ENCODE data around the gene NFIX. TPM values are rescaled to one million over a fixed set of nuclear protein-coding genes. Genes with fewer than 3 reads are reported as not detected.

The NFIX gene
- total and polyA plus RNA-seq, 9 of the 15 experiments (the other 6 are each of a cell fraction or from before 2014, with no cell fraction given) = 0.28 to 26.8 (median 5.4) TPM

DNA sequence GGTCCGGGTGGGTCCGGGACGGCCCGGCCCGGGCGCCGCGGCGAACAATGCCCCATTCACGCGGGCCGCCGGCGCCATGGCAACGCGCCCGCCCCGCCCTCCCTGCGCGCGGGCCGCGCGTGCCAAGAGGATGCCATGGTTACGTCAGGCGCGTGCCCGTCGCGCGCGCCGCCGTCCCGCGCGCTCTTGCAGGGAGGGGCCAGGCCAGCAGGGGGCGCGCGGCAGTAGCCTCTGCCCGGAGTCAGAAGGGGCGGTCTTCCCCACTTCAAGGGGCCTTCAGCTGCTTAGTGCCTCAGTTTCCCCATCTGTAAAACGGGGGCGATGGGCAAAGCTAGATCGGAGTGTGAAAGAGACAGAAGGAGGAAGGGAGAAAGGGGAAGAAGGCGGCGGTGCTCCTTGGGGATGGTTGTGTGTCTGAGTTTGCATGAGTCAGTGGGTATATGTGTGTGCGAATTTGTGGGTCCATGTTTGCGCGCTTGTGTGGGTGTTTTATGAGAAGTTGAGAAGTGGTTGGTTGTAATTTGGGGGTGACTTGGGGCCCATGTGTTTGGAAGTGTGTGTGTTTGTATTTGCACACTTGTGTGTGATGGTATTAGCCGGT, 11.6 kb upstream of the NFIX start (continued):
- TF ChIP-seq, protein P1, sequence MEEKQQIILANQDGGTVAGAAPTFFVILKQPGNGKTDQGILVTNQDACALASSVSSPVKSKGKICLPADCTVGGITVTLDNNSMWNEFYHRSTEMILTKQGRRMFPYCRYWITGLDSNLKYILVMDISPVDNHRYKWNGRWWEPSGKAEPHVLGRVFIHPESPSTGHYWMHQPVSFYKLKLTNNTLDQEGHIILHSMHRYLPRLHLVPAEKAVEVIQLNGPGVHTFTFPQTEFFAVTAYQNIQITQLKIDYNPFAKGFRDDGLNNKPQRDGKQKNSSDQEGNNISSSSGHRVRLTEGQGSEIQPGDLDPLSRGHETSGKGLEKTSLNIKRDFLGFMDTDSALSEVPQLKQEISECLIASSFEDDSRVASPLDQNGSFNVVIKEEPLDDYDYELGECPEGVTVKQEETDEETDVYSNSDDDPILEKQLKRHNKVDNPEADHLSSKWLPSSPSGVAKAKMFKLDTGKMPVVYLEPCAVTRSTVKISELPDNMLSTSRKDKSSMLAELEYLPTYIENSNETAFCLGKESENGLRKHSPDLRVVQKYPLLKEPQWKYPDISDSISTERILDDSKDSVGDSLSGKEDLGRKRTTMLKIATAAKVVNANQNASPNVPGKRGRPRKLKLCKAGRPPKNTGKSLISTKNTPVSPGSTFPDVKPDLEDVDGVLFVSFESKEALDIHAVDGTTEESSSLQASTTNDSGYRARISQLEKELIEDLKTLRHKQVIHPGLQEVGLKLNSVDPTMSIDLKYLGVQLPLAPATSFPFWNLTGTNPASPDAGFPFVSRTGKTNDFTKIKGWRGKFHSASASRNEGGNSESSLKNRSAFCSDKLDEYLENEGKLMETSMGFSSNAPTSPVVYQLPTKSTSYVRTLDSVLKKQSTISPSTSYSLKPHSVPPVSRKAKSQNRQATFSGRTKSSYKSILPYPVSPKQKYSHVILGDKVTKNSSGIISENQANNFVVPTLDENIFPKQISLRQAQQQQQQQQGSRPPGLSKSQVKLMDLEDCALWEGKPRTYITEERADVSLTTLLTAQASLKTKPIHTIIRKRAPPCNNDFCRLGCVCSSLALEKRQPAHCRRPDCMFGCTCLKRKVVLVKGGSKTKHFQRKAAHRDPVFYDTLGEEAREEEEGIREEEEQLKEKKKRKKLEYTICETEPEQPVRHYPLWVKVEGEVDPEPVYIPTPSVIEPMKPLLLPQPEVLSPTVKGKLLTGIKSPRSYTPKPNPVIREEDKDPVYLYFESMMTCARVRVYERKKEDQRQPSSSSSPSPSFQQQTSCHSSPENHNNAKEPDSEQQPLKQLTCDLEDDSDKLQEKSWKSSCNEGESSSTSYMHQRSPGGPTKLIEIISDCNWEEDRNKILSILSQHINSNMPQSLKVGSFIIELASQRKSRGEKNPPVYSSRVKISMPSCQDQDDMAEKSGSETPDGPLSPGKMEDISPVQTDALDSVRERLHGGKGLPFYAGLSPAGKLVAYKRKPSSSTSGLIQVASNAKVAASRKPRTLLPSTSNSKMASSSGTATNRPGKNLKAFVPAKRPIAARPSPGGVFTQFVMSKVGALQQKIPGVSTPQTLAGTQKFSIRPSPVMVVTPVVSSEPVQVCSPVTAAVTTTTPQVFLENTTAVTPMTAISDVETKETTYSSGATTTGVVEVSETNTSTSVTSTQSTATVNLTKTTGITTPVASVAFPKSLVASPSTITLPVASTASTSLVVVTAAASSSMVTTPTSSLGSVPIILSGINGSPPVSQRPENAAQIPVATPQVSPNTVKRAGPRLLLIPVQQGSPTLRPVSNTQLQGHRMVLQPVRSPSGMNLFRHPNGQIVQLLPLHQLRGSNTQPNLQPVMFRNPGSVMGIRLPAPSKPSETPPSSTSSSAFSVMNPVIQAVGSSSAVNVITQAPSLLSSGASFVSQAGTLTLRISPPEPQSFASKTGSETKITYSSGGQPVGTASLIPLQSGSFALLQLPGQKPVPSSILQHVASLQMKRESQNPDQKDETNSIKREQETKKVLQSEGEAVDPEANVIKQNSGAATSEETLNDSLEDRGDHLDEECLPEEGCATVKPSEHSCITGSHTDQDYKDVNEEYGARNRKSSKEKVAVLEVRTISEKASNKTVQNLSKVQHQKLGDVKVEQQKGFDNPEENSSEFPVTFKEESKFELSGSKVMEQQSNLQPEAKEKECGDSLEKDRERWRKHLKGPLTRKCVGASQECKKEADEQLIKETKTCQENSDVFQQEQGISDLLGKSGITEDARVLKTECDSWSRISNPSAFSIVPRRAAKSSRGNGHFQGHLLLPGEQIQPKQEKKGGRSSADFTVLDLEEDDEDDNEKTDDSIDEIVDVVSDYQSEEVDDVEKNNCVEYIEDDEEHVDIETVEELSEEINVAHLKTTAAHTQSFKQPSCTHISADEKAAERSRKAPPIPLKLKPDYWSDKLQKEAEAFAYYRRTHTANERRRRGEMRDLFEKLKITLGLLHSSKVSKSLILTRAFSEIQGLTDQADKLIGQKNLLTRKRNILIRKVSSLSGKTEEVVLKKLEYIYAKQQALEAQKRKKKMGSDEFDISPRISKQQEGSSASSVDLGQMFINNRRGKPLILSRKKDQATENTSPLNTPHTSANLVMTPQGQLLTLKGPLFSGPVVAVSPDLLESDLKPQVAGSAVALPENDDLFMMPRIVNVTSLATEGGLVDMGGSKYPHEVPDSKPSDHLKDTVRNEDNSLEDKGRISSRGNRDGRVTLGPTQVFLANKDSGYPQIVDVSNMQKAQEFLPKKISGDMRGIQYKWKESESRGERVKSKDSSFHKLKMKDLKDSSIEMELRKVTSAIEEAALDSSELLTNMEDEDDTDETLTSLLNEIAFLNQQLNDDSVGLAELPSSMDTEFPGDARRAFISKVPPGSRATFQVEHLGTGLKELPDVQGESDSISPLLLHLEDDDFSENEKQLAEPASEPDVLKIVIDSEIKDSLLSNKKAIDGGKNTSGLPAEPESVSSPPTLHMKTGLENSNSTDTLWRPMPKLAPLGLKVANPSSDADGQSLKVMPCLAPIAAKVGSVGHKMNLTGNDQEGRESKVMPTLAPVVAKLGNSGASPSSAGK (IDR thresholded peaks at IDR 0.05) = no peak
- TF ChIP-seq, protein P2, sequence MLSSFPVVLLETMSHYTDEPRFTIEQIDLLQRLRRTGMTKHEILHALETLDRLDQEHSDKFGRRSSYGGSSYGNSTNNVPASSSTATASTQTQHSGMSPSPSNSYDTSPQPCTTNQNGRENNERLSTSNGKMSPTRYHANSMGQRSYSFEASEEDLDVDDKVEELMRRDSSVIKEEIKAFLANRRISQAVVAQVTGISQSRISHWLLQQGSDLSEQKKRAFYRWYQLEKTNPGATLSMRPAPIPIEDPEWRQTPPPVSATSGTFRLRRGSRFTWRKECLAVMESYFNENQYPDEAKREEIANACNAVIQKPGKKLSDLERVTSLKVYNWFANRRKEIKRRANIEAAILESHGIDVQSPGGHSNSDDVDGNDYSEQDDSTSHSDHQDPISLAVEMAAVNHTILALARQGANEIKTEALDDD (IDR thresholded peaks at IDR 0.05) = no peak
- TF ChIP-seq TEAD4 (IDR thresholded peaks at IDR 0.05; ENCODE audit: low read length) = no peak
- TF ChIP-seq TEAD4 (CRISPR knock-in tag; IDR thresholded peaks at IDR 0.05; ENCODE audit: borderline replicate concordance) = no peak
- no peak for TF ChIP-seq NCOA6 (IDR thresholded peaks at IDR 0.05)
- no peak for TF ChIP-seq ZNF174 (CRISPR knock-in tag; IDR thresholded peaks at IDR 0.05)
- TF ChIP-seq, protein P3, sequence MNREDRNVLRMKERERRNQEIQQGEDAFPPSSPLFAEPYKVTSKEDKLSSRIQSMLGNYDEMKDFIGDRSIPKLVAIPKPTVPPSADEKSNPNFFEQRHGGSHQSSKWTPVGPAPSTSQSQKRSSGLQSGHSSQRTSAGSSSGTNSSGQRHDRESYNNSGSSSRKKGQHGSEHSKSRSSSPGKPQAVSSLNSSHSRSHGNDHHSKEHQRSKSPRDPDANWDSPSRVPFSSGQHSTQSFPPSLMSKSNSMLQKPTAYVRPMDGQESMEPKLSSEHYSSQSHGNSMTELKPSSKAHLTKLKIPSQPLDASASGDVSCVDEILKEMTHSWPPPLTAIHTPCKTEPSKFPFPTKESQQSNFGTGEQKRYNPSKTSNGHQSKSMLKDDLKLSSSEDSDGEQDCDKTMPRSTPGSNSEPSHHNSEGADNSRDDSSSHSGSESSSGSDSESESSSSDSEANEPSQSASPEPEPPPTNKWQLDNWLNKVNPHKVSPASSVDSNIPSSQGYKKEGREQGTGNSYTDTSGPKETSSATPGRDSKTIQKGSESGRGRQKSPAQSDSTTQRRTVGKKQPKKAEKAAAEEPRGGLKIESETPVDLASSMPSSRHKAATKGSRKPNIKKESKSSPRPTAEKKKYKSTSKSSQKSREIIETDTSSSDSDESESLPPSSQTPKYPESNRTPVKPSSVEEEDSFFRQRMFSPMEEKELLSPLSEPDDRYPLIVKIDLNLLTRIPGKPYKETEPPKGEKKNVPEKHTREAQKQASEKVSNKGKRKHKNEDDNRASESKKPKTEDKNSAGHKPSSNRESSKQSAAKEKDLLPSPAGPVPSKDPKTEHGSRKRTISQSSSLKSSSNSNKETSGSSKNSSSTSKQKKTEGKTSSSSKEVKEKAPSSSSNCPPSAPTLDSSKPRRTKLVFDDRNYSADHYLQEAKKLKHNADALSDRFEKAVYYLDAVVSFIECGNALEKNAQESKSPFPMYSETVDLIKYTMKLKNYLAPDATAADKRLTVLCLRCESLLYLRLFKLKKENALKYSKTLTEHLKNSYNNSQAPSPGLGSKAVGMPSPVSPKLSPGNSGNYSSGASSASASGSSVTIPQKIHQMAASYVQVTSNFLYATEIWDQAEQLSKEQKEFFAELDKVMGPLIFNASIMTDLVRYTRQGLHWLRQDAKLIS (CRISPR knock-in tag; IDR thresholded peaks at IDR 0.05) = no peak
- no peak for TF ChIP-seq SAFB (IDR thresholded peaks at IDR 0.05; ENCODE audit: borderline replicate concordance, low read depth, low read length)
- no peak for TF ChIP-seq ZNF444 (CRISPR knock-in tag; IDR thresholded peaks at IDR 0.05)
- TF ChIP-seq TSC22D4 (tag; IDR thresholded peaks at IDR 0.05) = no peak
